GM21576 (cell line): ENCODE results near the gene COMMD3.
"Not testable (repeated sequence)": the region's sequence is repeated elsewhere in the genome, so short reads cannot be mapped to it uniquely, and the experiment has no call there.

ENCODE experiments used
- ATAC-seq: cut with Tn5 transposase; IDR thresholded peaks from one replicate; pipeline ENCODE4 v1.9.1; 2021; ENCODE audit warnings: mild to moderate bottlenecking, moderate library complexity; ENCODE audit not compliant: unreplicated experiment

Gene COMMD3

DNA sequence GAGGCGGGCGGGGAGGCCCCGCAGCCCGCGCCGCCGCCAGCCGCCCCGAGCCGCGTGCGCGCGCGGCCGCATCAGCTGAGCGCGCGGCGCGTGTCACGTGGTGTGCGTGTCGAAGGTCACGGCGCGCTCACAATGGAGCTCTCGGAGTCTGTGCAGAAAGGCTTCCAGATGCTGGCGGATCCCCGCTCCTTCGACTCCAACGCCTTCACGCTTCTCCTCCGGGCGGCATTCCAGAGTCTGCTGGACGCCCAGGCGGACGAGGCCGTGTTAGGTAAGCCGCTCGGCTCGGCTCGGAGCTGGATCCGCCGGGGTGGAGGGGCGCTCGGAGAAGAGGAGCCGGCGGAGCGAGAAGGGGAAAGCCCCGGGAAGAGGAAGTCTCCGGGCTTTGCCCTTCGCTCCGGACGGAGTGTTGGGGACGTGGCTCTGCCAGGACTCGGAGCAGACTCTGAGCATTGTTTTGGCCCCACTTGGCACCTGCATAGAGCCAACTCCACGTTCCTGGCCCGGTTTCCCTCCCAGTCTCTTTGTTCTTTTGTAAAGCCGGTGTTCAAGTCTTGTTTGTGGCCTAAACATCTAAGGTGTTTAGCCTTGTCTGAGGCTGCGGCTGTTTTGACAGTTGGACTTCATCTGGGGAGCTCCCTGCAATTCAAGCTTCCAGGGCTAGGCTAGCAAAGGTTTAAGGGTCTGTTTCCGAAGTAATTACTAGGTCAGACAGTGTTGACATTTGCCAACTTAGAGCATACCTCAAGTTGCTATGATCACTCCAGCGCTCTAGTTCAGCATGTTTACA lies at the start of gene COMMD3:
Gene COMMD3 (plus strand): TSS at position 103 of the 790 bp plus-strand sequence. CDS start 30 bp downstream, at position 133.
- peak; percentile 60 for ATAC-seq

DNA sequence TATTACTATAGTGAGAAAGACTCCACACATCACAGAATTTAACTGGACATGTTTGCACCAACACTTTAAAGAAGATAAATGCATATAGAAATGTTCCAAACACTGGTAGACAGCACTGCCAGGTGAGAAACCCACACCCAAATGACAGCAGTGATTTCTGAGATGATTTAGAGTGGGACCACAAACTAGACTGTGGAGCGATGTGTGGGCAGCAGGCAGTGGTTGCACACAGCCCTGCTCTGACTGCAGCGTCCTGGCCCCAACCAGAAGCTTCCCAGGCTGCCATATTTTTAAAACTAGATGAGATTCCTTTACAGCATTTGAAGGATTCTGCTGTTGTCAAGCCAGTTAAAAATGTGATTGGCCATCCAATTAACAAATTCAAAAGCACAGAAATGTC lies 47.7 kb upstream of the COMMD3 start:
- no peak for ATAC-seq

- no peak for ATAC-seq
These were observed 44.4 kb upstream of the COMMD3 start for GRCh38 chr10:22271786-22272185.

- no peak for ATAC-seq
These were observed 37.8 kb upstream of the COMMD3 start for GRCh38 chr10:22278441-22278782.

DNA sequence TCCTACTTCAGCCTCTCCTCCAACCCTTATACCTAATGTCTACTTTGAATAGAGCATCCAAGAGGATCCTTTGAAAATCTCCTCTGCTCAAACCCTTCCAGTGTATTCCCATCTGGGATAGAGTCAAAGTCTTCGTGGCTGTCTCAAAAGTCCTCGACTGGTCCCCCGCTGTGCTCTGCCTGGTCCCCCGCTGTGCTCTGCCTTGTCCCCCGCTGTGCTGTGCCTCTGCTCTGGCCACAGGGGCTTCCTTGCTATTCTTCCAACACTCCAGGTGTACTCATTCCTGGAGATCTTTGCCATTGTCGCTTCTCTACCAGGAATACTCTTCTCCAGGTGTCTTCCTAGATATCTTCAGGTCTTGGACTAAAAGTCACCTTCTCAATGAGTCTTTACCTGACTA lies 36.1 kb upstream of the COMMD3 start:
- ATAC-seq, result no peak

DNA sequence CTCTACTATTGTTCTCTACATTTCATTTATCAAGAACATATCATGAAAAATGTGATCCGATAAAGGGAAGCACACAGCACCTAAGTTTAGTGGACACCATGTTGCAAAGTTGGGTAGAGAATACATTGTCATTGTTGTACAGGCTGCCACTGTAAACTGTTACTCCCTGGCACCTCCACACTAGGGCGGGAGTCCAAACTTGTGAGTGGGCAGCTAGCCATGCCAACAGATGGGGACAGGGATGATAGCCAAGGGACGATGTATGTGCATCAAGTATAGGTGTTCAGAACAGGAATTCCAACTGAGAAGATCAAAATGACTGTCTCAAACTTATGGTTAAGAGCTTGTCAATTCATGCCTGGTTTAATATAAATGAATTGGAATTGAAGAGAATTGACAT lies 31.1 kb upstream of the COMMD3 start:
- no peak for ATAC-seq

DNA sequence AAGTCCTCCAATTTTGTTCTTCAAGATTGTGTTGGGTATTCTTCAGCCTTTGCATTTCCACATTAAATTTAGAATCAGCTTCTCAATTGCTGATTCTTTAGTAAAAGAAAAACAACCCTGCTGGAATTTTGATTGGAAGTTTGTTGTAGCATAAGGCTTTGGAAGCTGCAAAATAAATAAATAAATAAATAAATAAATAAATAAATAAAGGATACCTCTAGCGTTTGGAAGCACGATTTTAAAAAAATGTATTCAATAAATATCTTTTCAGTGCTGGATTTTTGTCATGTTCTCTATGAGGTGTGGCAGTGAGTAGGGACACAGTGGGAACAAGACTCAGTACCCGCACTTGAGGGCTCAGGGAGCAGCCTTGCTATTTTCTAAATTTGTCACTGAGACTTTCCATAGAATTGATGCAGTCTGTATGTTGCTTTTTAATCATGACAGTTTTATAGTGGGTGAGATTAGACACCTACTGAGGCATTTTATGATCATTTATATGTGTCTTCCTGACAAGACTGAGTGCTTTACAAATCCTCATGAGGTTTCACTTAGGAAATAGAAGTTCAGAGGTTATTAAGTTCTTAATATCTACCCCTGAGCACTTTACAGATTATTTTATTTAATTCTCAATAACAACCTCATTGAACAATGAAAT lies 22.3 kb upstream of the COMMD3 start:
- ATAC-seq, result no peak

- no peak for ATAC-seq
These were observed 21.5 kb upstream of the COMMD3 start for GRCh38 chr10:22294694-22295093.

DNA sequence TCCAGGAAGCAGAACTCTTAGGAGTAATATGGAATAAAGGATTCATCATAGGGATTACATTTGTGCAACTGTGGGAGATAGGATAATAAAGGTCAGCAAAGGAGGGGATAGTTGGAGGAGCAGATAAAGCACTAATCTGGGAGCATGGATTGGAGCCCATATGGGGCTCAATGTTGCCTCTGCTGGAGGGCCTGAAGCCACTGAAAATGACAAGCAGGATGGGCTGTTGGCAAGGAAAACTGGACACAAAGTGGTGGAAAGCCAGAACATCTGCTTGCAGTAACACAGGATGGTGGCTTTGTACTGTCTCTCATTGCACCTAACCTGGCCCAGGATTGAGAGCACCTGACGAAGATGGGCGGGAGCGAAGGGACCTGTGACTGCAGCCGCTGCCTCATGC lies 15.0 kb upstream of the COMMD3 start:
- no peak for ATAC-seq

DNA sequence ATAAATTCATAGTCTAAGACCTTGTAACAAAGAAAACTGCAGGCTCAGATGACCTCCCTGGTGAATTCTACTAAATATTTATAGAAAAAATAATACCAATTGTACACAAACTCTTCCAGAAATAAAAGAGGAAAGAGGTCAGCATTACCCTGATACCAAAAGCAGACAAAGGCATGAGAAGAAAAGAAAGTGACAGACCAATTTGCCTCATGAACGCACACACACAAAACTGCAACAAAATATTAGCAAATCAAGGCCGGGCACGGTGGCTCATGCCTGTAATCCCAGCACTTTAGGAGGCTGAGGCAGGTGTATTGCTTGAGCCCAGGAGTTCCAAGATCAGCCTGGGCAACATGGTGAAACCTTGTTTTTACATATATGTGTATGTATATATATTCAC lies 12.7 kb upstream of the COMMD3 start:
- ATAC-seq, result no peak

DNA sequence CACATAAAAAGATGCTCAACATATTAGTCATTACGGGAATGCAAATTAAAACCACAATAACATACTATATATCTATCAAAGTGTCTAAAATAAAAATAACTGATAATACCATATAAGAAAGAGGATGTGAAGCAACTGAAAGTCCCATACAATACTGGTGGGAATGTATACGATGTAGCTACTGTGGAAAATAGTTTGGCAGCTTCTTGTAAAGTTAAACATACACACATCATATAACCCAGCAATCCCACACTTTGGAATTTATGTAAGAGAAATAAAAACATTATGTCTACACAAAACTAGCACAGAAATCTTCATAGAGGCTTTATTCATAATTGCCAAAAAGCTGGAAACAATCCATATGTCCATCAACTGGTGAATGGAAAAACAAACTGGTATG lies 10.5 kb upstream of the COMMD3 start:
- no peak for ATAC-seq

DNA sequence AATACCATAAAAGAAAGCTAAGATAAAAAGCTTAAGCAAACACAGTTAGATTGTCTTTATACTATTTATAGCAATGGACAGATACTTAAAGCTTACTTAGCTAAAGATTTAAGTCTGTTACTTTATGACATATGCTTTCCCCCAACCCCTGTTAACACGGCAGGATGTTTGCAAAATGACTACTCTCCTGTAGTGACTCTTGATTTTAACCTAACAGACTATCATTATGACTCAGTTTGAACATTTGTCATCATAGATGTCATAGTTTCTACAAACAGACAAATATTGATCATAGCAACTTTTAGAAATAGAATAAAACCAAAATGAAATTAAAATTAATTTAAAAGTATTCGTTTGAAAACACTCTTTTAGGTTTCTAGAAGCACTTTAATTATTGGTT lies 7.8 kb upstream of the COMMD3 start:
- ATAC-seq, result peak; percentile 96

DNA sequence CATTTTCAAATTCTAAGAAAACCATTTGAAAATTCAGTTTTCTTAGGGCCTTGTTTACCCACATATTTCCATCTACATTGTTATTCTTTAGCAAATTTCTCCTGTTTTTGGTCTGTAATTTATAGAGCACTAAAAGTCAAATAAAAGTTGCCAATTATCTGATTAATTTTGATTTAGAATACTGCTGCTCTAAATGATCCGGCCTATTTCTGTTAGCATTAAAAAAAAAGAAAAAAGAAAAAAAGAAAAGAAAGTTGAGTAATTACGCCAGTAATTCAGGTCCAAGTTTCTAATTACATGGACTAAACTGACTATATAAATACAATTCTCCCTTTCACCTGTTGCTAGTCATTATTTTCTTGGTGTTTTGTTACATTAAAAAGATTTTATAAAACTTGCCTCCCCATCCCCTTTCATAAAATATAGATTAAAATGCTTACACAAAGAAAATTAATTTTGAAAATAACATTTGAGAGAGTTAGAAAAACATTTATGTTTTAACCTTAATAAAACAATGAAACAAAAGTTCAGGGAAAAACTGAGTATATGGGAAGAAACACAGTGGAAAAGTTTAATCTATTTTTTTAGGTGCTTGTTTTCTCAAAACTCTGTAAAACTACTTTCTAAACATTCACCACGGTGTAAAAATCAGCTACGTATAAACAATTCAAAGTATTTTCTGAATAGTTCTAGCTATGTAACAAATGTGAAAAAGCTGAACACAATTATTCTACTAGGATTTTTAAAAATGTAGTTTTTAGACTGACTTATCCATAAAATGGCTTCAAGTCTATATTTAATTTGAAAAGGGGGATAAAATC lies 6.8 kb upstream of the COMMD3 start:
- no peak for ATAC-seq

- ATAC-seq, result not testable (repeated sequence)
These were observed 6.2 kb upstream of the COMMD3 start for GRCh38 chr10:22310012-22310411.

DNA sequence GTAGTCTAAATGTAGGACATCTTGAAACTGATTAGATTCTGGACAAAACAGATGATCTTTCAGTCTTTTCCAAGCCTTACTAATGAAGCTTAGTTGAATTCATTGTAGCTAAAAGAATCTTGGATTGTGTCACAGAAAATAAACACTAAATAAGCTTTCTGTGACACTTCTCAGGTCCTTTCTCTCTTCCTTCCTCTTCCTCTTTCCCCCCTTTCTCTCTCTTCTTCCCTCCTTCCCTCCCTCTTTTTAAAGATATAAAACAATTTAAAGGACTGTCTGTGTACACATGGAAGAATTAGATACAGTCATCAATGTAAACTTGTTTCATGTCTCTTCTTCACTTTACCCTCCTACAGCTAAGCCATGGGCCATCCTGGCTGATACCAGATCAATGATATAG lies 5.3 kb upstream of the COMMD3 start:
- ATAC-seq, result no peak

- no peak for ATAC-seq
These were observed 1.3 kb upstream of the COMMD3 start for GRCh38 chr10:22314852-22315251.

- ATAC-seq, result peak; percentile 25
These were observed 518 bp upstream of the COMMD3 start for GRCh38 chr10:22315455-22316285.

DNA sequence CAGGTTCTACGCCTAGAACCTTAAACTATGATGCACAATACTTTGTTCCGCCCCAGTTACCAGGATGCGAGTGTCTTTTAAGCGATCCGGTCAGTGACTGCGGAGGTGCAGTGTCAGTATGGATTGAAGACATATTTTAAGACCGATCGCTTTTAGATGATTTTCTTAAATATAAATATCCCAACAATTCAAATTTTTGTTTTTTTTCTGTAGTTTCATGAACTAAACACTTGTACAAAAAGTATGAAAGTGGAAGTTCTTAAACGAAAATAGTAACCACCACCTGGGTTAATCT lies 835 bp downstream of the COMMD3 start:
- peak; percentile 26 for ATAC-seq

DNA sequence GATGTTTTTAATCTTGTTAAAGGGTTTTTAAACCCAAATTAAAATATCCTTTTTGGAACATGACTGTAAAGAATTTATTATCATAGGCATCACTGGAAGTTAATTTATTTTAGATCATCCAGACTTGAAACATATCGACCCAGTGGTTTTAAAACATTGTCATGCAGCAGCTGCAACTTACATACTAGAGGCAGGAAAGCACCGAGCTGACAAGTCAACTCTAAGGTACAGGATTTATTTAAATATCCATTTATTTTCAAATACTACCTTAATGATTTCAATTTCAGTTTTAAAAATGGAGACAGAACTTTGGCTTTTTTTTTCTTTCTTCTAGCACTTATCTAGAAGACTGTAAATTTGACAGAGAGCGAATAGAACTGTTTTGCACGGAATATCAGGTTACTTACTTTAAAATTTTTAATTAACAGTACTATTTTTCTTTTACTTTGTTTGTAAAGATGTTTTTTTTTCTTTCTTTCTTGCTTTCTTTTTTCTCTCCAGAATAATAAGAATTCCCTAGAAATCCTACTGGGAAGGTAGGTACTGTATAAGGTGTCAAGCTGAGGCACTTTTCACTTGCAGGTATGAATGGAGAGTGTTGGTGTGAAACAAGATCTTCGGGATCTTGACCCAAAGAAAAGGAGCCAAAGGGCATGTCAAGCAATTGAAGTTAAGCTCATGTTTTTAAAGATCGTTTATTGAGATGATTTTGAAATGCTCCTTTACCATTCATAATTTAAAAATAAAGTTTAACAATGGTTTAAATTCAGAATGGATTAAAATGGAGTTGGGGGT lies 1.8 kb downstream of the COMMD3 start:
- ATAC-seq, result no peak

DNA sequence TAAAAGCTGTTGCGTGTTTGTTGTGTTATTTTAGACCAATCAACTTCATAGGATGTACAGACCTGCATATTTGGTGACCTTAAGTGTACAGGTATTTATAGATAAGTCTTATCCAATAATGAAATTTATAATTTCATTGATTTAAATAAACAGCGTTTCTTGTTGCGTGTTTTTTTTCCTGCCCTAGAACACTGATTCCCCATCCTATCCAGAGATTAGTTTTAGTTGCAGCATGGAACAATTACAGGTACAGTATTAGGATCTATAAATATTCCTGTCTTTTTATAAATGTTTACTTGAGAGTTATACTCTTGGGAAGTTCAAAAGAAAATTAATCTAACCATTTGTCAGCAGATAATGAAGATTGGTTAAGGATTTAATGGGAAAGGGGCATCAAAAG lies 2.6 kb downstream of the COMMD3 start:
- no peak for ATAC-seq
